BE2C (cell line): ENCODE data around the gene MTX2.

Experiments
- DNase-seq: peaks from one replicate; pipeline ENCODE4 v3.0.0-alpha.2; 2020
- H3K27me3 ChIP-seq: fragments of 250-450 bp; sonication (Bioruptor Pico); 2 replicates; pipeline ENCODE4 v1.5.1; 2020; ENCODE audit warnings: mild to moderate bottlenecking
- H3K36me3 ChIP-seq: fragments of 250-450 bp; sonication (Bioruptor Pico); 2 replicates; pipeline ENCODE4 v1.5.1; 2020; ENCODE audit warnings: mild to moderate bottlenecking
- H3K4me1 ChIP-seq: fragments of 250-450 bp; sonication (Bioruptor Pico); 2 replicates; pipeline ENCODE4 v1.5.1; 2020
- H3K4me3 ChIP-seq: 2 replicates; pipeline ENCODE4 v1.5.1; 2011; ENCODE audit warnings: low read depth, low read length
- H3K9me3 ChIP-seq: fragments of 250-450 bp; sonication (Bioruptor Pico); 2 replicates; pipeline ENCODE4 v1.5.1; 2020
- TF ChIP-seq, protein P1 (sequence below): IDR thresholded peaks from 2 replicates; pipeline ENCODE4 v1.5.1; 2012; ENCODE audit warnings: mild to moderate bottlenecking, low read depth, low read length

The MTX2 gene

DNA sequence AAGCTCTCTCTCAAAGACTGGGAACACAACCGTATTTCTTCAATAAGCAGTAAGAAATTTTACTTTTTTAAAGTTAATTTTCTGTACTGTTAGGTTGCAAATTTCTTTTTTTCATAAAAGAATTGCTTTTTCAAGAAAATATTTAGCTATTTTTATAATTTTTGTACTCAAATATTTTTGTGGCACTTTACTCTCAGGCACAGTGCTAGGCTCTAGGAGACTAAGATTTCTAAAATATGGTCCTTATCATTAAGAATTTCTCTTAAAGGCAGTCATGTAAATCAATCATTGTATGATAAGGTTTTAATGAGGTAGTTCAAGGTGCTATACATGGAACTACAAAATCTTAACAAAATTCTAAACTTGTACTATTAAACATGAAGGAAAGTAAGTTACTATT, 61.4 kb downstream of the MTX2 start:
- Histone ChIP-seq H3K27me3 (no peaks in the 10 kb centered on the region), H3K36me3 (no peaks in the 10 kb centered on the region)
- TF ChIP-seq, protein P1, sequence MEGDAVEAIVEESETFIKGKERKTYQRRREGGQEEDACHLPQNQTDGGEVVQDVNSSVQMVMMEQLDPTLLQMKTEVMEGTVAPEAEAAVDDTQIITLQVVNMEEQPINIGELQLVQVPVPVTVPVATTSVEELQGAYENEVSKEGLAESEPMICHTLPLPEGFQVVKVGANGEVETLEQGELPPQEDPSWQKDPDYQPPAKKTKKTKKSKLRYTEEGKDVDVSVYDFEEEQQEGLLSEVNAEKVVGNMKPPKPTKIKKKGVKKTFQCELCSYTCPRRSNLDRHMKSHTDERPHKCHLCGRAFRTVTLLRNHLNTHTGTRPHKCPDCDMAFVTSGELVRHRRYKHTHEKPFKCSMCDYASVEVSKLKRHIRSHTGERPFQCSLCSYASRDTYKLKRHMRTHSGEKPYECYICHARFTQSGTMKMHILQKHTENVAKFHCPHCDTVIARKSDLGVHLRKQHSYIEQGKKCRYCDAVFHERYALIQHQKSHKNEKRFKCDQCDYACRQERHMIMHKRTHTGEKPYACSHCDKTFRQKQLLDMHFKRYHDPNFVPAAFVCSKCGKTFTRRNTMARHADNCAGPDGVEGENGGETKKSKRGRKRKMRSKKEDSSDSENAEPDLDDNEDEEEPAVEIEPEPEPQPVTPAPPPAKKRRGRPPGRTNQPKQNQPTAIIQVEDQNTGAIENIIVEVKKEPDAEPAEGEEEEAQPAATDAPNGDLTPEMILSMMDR, result no peak

DNA sequence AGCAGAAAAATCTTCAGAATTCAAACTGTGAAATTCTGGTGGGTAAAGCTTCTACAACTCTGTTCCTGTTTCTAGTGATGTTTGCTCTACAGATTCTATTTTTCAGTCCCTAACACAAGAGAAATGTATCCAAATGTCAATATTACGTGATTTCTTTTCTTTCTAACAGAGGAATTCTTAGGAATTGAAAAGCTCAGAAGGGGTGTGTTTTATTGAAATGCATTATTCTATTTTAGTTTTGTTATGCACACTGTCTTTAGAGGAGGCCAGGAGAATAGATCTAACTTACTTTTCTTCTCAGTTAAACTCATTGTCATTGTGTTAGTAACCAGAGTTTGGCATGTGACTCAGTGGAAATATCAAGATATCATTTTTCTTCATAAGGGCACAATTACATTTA, 62.4 kb downstream of the MTX2 start:
- no peaks in the 10 kb centered on the region for H3K36me3 ChIP-seq
- H3K4me3 ChIP-seq, result no peak overlapping the region
- no peaks in the 10 kb centered on the region for H3K9me3 ChIP-seq
- no peaks in the 10 kb centered on the region for H3K4me1 ChIP-seq
- no peak for DNase-seq
- TF ChIP-seq, protein P1, result no peak
- H3K27me3 ChIP-seq, result no peaks in the 10 kb centered on the region

More for the DNA sequence above, 61.4 kb downstream of the MTX2 start:
- Histone ChIP-seq H3K9me3 (no peaks in the 10 kb centered on the region), H3K4me1 (no peaks in the 10 kb centered on the region), H3K4me3 (no peak overlapping the region)
- no peak for DNase-seq

DNA sequence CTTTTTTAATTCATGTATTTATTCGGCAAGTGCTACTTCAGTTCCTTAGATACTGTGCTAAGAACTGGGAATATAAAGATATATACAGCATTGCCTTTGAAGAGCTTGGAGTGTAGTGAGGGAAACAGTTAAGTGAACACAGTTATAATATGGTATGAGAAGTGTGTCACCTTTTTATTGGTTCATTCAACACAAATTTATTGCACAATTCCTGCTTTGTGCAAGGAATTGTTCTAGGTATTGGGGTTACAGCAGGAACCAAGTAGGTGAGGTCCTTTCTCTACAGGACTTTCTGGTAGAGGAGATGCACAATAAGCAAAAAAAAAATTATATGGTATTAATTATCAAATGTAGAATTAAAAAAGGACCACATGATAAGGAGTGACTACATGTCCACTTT, 65.5 kb downstream of the MTX2 start:
- Histone ChIP-seq H3K27me3 (no peaks in the 10 kb centered on the region), H3K9me3 (no peaks in the 10 kb centered on the region), H3K4me3 (no peak overlapping the region), H3K4me1 (no peaks in the 10 kb centered on the region), H3K36me3 (no peaks in the 10 kb centered on the region)
- TF ChIP-seq, protein P1, result no peak
- DNase-seq, result no peak

DNA sequence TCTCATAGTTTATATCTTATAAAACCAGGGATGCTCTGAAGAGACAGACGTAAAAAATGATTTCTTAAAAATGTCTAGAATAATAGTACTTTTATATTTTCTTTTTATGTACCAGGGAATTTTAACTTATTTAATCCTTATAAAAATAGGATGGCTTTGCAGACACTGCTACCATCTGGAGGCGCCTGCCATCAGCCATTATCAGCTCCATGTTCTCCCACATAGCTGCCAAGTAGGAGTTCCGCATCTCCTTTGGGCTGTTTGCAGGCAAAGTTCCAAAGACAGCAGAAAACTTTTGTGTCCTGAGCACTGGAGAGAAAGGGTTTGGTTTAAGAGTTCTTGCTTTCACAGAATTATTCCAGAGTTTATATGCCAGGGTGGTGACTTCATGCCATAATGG, 69.2 kb downstream of the MTX2 start:
- H3K36me3 ChIP-seq, result no peaks in the 10 kb centered on the region
- H3K4me1 ChIP-seq, result no peaks in the 10 kb centered on the region
- H3K4me3 ChIP-seq, result no peak overlapping the region
- H3K9me3 ChIP-seq, result no peaks in the 10 kb centered on the region
- H3K27me3 ChIP-seq, result no peaks in the 10 kb centered on the region
- no peak for DNase-seq
- TF ChIP-seq, protein P1, result no peak

DNA sequence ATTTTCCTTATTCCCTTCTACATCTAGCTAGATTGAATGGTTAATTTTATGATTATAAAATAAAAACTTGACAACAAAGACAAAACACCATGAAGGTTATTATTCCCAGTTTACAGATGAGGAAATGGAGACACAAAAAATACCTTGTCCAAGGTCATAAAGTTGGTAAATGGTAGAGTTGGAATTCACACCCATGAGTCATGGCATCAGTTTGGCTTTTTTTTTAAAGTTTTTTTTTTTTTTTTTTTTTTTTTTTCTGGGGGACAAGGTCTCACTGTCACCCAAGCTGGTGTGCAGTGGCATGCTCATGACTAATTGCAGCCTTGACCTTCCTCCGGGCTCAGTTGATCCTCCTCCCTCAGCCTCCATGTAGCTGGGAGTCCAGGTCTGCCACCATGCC, 70.0 kb downstream of the MTX2 start:
- no peaks in the 10 kb centered on the region for H3K36me3 ChIP-seq
- H3K4me3 ChIP-seq, result no peak overlapping the region
- H3K4me1 ChIP-seq, result no peaks in the 10 kb centered on the region
- TF ChIP-seq, protein P1, result no peak
- H3K27me3 ChIP-seq, result no peaks in the 10 kb centered on the region
- DNase-seq, result no peak
- H3K9me3 ChIP-seq, result no peaks in the 10 kb centered on the region

DNA sequence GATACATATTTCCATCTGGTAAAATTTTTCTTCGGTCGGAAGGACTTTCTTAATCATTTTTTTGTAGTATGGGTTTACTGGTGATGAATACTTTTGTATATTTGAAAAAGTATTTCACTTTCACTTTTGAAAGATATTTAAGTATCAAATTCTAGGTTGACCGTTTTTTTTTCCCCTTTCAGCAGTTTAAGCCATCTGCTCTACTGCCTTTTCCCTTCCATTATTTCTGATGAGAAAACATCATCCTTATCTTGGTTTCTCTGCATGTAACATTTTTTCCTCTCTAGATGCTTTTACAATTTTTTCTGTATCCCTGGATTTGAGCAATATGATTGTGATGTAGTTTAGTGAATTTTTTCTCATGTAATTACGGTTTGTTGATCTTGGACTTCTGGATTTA, 87.0 kb downstream of the MTX2 start:
- TF ChIP-seq, protein P1, result no peak
- no peaks in the 10 kb centered on the region for H3K27me3 ChIP-seq
- H3K4me3 ChIP-seq, result no peak overlapping the region
- H3K9me3 ChIP-seq, result no peaks in the 10 kb centered on the region
- no peaks in the 10 kb centered on the region for H3K4me1 ChIP-seq
- no peak for DNase-seq
- no peaks in the 10 kb centered on the region for H3K36me3 ChIP-seq
